Upper lobe of left lung (tissue), 4 donors: Measurements from ENCODE around the gene POT1.

Experiments
- POLR2A ChIP-seq, 4 donors: fragments of 450-650 bp; IDR thresholded peaks; one replicate each; pipeline ENCODE4 v1.5.1; 2016 to 2017; ENCODE audit warnings: antibody characterized with exemption in 4 of 4, mild to moderate bottlenecking in 2 of 4
- TF ChIP-seq, protein P1 (sequence below), 6 experiments: fragments of 450-650 bp in 4 of 6; fragments of 200-600 bp in 2 of 6; sonication (generic) in 2 of 6; IDR thresholded peaks; one replicate each; pipeline ENCODE4 v1.5.1; 2016 to 2019; ENCODE audit warnings: antibody characterized with exemption in 6 of 6

DNA sequence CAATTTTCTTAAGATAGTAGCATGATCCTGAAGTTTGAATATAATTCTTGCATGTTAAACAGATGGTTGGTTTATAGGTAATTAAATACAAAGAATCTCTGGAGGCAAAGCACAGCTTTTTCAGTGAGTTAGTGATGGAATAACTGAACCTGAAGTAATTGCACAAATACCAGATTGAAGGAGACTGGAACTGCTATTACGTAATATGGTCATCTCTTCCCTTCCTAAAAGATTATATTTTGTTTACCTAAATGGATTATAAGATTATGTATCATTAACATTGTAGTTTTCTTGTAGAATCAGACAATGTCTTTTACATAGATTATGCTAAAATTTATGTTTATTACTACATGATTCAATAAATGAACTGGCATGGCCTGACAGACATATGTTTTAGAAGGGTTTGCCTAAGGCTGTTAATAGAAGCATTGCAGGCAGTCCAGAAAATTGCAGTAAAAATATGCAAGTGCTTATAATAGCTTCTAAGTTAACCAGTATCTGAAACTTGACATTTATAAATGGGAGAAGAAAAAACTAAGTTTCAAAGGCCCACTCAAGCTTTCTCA lies 128.2 kb downstream of the POT1 start:
- TF ChIP-seq, protein P1, sequence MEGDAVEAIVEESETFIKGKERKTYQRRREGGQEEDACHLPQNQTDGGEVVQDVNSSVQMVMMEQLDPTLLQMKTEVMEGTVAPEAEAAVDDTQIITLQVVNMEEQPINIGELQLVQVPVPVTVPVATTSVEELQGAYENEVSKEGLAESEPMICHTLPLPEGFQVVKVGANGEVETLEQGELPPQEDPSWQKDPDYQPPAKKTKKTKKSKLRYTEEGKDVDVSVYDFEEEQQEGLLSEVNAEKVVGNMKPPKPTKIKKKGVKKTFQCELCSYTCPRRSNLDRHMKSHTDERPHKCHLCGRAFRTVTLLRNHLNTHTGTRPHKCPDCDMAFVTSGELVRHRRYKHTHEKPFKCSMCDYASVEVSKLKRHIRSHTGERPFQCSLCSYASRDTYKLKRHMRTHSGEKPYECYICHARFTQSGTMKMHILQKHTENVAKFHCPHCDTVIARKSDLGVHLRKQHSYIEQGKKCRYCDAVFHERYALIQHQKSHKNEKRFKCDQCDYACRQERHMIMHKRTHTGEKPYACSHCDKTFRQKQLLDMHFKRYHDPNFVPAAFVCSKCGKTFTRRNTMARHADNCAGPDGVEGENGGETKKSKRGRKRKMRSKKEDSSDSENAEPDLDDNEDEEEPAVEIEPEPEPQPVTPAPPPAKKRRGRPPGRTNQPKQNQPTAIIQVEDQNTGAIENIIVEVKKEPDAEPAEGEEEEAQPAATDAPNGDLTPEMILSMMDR (IDR thresholded peaks at IDR 0.05) = no peak
- no peak for TF ChIP-seq POLR2A (IDR thresholded peaks at IDR 0.05)
